ENCODE data around the gene AQP1.

AQP1 gene

DNA sequence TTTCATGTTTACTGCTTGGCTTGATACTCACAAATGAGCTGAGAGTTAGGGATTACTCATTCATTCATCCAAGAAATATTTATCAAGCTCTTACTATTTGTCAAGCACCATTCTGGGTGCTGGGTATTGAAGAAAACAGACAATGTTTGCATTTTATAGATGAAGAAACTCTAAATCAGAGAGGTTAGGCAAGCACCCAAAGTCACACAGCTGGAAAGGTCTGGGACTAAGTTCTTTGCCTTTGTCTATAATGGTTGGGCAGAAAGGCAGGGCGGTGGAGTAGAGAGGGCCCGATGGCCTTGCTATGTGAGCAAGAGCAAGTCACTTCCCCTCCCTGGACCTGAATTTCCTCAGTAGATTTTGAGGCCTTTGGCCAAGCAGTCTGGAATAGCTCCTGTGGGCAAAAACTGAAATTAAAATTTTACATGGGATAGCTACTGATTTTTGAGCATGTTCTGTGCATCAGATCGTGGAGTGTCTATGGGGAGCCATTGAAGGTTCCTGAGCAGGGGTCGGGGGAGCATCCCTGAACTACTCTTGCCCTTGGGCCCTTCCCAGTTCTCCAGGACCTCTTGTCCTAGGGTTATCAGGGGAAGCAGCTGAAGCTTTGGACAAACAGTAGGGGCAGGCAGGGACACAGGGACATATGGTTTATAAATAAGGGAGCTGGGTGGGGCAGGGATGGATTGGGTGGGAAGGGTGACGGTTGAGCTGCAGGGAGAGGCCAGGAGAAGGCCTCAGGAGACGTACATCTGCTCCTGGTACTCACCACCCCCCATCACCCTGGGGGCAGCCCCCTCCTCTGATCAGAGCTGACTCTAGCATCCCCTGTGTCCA, 23.3 kb downstream of the AQP1 start:
- no peak for DNase-seq (ENCODE audit: low read depth, low spot score)

GRCh38 chr7:30935569-30935877, 23.9 kb downstream of the AQP1 start:
- no peak for DNase-seq (ENCODE audit: low read depth, low spot score)

- DNase-seq (ENCODE audit: low read depth, low spot score): no peak
Observed at GRCh38 chr7:30936650-30937245, 25.1 kb downstream of the AQP1 start.

- no peak for DNase-seq (ENCODE audit: low read depth, low spot score)
Observed at GRCh38 chr7:30937416-30937815, 25.8 kb downstream of the AQP1 start.

DNA sequence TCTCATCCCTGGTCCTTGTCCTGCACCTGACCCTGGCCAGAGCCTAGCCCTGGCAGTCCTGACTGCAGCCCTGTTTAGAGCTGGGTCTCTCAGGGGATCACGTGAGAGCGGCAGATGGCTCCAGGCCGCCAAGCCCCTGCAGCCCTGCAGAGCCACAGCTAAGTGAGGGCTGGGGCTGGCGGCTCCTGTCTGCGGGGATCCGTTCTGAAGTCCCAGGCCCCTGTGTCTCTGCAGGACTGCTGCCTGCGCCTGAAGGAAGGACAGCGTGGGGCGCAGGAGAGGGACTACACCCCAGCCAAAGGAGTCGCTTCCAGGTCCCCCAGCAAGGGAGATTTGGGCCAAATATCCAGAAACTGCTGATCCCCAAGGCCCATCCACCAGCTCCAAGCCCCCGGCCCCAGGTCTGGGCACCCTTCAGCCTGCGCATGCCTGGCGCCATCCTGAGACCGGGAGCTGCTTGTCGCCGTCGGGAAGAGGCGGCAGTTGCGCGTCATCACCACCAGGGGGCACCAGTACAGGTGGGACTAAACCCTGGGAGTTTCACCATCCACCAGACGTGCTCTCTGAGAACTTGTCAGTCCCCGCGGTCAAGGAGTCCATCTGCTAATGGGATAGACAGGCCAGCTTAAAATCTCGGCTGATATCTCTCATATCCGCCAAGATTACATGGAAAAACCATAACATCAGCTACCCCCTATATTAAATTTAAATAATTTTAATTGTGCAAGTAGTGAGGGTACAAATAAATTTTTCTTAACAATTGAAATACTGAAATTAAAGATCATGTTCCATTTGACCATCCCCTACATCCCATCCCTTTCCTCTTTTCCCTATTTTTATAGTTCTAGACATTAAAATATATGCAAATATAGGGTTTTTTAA, 27.0 kb downstream of the AQP1 start:
- no peak for DNase-seq (ENCODE audit: low read depth, low spot score)

- DNase-seq (ENCODE audit: low read depth, low spot score): no peak
Observed at GRCh38 chr7:30941582-30942323, 30.1 kb downstream of the AQP1 start.

DNA sequence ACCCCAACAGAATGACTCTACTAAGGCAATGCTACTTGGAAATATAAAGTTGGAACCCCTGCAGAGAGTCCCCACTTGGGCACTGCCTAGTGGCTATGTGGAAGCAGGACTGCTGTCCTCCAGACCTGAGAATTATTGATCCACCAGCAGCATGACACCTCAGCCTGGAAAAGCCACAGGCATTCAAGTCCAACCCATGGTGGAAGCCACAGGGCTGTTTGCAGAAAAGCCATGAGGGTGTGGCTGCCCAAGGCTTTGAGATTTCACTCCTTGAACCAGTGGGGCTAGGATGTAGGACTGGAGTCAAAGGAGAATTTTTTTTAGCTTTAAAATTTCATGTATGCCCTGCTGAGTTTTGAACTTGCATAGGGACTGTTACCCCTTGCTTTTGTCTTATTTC, 38.5 kb downstream of the AQP1 start:
- no peak for DNase-seq (ENCODE audit: low read depth, low spot score)

- no peak for DNase-seq (ENCODE audit: low read depth, low spot score)
Observed at GRCh38 chr7:30954914-30955313, 43.3 kb downstream of the AQP1 start.

- no peak for DNase-seq (ENCODE audit: low read depth, low spot score)
Observed at GRCh38 chr7:30956704-30957103, 45.1 kb downstream of the AQP1 start.

- no peak for DNase-seq (ENCODE audit: low read depth, low spot score)
Observed at GRCh38 chr7:30963842-30964241, 52.2 kb downstream of the AQP1 start, which contains the start of gene GHRHR. TSS of gene GHRHR (plus strand) at chr7:30963953. CDS start at chr7:30964069, 116 bp downstream.

DNA sequence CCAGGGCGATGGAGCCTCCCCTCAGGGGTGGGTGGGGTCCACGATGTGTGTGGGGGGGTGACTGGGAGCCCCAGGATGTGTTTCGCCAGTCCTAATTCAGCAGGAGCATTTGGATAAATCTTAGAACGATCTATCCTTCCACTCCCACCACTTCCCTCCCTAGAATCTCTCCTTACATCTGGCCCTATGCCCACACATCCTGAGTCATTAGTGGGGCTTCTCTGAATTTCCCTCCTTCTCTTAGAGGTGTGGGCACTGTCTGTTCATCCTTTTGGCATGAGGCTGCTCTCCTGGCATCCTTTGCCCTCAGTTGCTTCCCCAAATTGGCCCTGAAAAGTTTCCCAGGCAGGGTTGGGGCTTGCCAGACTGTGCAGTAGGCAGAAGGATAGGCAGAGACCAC, 53.7 kb downstream of the AQP1 start:
- DNase-seq (ENCODE audit: low read depth, low spot score): no peak

GRCh38 chr7:30965883-30966282, 54.2 kb downstream of the AQP1 start:
- DNase-seq (ENCODE audit: low read depth, low spot score): no peak

GRCh38 chr7:30968294-30968693, 56.6 kb downstream of the AQP1 start:
- DNase-seq (ENCODE audit: low read depth, low spot score): no peak

- no peak for DNase-seq (ENCODE audit: low read depth, low spot score)
Observed at GRCh38 chr7:30968747-30969603, 57.3 kb downstream of the AQP1 start.

DNA sequence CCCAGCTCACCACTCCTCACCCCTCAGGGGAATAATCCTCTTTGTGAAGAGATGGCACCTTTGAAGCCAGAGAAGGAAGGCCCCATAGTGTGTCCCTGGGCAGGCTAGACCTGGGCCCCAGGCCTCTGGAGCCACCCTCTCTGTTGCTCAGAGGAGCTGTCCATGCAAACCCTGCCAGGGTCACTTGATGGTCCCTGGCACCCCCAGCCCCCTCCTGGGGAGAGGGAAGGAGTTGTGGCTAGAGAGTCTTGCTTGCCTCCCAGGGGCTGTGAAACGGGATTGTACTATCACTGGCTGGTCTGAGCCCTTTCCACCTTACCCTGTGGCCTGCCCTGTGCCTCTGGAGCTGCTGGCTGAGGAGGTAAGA, 57.9 kb downstream of the AQP1 start:
- DNase-seq (ENCODE audit: low read depth, low spot score): no peak

DNA sequence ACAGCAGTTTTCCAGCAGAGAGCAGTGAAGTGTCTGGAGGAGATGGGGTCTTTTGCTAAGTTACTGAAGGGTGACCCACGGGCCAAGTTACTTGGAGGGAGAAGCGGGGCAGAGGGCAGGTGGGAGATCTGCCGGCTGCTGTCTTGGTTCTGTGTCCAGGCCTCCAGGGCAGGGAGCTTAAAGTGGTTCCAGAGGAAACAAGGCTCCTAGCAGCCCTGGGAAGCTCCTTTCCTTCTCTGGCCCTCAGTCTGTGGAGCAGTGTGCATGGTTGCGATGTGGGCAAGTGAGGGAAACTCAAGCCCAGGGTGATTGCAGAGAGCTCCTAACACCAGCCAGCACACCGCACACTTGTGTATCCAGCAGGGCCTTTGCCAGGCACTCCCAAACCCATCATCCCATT, 58.4 kb downstream of the AQP1 start:
- DNase-seq (ENCODE audit: low read depth, low spot score): no peak

GRCh38 chr7:30970594-30971094, 59.0 kb downstream of the AQP1 start:
- no peak for DNase-seq (ENCODE audit: low read depth, low spot score)

DNA sequence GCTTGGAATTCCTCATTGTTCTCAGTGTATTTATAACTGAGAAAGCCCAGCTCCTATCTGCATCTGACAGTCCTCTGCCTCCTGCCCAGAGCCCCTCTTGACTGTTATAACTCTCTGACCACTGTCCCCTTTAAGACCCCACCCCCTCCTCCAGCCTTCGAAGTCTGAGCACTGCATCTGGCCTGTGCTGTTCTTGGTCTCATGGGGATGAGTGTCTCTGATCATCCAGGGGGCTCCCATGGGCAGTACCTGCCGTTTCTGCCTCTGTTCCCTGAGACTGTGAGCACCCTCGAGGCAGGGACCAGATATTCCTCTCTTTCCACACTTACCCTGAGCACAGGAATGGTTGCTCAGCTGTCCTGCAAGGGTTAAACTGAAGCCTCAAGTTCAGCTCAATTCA, 59.8 kb downstream of the AQP1 start:
- no peak for DNase-seq (ENCODE audit: low read depth, low spot score)

- DNase-seq (ENCODE audit: low read depth, low spot score): no peak
Observed at GRCh38 chr7:30971840-30972563, 60.3 kb downstream of the AQP1 start.

GRCh38 chr7:30973292-30973691, 61.6 kb downstream of the AQP1 start:
- no peak for DNase-seq (ENCODE audit: low read depth, low spot score)
